ENCODE results near the gene TRIM33. TPM values are rescaled to one million over a fixed set of nuclear protein-coding genes. Genes with fewer than 3 reads are reported as not detected.
A peak's percentile ranks its signal among the peaks of the same experiment; 100 is the strongest.
"Not testable (repeated sequence)": the region's sequence is repeated elsewhere in the genome, so short reads cannot be mapped to it uniquely, and the experiment has no call there.

Gene TRIM33
- total RNA-seq, 1 experiment from 2014 or later, result 21.1 TPM

GRCh38 chr1:114472408-114472807, 38.6 kb downstream of the TRIM33 start:
- DNase-seq (ENCODE audit: low spot score), result no peak
- in situ Hi-C loops (cut with HindIII; ENCODE audit: low sequenced_read_pairs), result no loop called here

DNA sequence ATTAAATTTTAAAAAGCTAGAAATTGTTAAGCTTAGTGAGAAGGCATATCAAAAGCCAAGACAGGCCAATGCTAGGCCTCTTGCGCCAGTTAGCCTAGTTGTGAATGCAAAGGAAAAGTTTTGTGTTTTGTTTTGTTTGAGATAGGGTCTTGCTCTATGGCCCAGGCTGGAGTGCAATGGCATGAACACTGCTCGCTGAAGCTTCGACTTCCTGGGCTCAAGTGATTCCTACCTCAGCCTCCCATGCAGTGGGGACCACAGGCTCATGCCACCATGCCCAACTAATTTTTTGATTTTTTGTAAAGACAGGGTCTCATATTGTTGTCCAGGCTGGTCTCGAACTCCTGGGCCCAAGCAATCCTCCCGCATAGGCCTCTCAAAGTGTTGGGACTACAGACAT, 40.3 kb downstream of the TRIM33 start:
- in situ Hi-C loops (cut with HindIII; ENCODE audit: low sequenced_read_pairs), result no loop called here
- no peak for DNase-seq (ENCODE audit: low spot score)

- in situ Hi-C loops (cut with HindIII; ENCODE audit: low sequenced_read_pairs), result no loop called here
- DNase-seq (ENCODE audit: low spot score), result no peak
These were observed 42.1 kb downstream of the TRIM33 start for GRCh38 chr1:114468710-114469468.

DNA sequence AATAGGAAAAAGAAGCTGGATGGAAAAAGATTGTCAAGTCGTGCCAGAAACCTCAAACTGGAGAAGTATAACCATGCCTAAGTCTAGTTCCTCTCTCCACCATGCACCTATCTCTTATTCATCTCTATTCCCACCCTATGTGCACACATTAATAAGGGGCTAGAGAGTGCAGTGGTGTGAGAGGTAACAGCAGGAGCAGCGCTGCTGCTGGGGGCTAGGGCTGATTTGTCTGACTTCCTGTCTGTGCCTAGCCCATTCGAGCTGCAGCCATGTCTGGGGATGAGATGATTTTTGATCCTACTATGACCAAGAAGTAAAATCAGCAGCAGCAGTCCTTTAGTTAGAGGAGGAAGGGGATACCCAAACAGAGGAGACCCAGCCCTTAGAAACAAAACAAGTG, 43.0 kb downstream of the TRIM33 start:
- in situ Hi-C loops (cut with HindIII; ENCODE audit: low sequenced_read_pairs), result no loop called here
- DNase-seq (ENCODE audit: low spot score), result no peak

- in situ Hi-C loops (cut with HindIII; ENCODE audit: low sequenced_read_pairs), result no loop called here
- DNase-seq (ENCODE audit: low spot score), result no peak
These were observed 43.5 kb downstream of the TRIM33 start for GRCh38 chr1:114467491-114467890.

- no peak for DNase-seq (ENCODE audit: low spot score)
- in situ Hi-C loops (cut with HindIII; ENCODE audit: low sequenced_read_pairs), result no loop called here
These were observed 44.5 kb downstream of the TRIM33 start for GRCh38 chr1:114466334-114467014.

GRCh38 chr1:114462963-114463362, 48.0 kb downstream of the TRIM33 start:
- in situ Hi-C loops (cut with HindIII; ENCODE audit: low sequenced_read_pairs), result no loop called here
- no peak for DNase-seq (ENCODE audit: low spot score)

DNA sequence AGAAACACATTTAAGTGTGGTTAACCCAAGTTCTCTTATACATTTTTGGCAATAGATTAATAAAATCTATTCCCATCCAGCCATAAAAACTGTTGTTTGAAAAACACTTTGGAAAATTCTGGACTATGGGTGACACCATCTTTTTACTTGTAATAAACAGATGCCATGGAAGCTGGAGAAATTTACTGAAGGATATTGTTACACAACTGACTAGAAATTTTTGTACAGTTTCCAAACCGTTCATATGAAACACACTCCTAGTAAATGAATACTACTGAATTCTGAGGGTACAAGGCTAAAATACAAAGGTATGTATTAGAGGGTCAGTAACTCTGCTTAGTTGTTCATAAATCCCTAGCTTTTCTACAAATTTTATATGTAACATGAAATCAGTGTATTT, 48.7 kb downstream of the TRIM33 start:
- DNase-seq (ENCODE audit: low spot score), result no peak
- in situ Hi-C loops (cut with HindIII; ENCODE audit: low sequenced_read_pairs), result no loop called here

- in situ Hi-C loops (cut with HindIII; ENCODE audit: low sequenced_read_pairs), result no loop called here
- no peak for DNase-seq (ENCODE audit: low spot score)
These were observed 52.7 kb downstream of the TRIM33 start for GRCh38 chr1:114458237-114458777.

DNA sequence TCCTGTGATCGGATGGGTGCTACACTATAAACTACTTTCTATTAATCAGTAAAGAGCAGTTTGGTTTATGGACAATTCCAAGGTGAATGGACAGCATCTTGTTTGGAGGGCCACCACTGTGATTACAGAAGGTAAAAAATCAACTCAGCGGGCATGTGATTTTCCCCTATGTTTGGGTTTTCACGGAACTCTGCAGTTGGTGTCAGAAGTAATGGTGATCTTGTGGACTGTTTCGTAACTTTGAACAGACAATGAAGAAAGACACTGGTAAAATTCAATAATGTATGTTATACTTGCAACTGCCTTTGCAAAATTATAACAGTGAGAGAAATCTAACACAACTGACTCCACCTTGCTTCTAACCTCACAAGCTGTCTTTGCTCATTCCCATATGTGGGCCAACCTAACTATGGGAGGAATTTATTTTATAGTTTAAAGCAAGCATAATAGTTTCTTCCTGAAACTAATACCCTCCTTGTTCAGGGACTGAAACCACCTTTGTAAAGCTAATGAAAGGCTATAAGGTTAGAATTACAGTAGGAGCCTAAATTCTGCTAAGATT, 53.2 kb downstream of the TRIM33 start:
- in situ Hi-C loops (cut with HindIII; ENCODE audit: low sequenced_read_pairs), result no loop called here

DNA sequence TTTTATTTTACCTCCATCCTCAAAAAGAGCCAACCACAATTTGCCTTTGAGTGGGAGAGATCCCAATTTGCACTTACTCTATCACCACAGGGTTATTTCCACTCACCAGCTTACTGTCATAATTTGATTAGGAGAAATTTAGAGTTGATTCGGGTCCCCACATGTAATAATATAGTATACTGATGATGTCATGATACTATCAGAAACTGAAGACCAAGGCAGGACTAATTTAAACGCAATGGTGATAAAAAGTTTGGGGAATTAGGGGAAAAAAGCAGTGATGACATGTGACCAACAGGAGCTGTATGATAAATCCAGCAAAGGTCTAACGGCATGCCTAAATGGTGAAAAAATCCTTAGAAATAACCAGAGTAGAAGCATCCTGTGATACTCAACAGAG, 54.4 kb downstream of the TRIM33 start:
- DNase-seq (ENCODE audit: low spot score), result no peak
- in situ Hi-C loops (cut with HindIII; ENCODE audit: low sequenced_read_pairs), result no loop called here

More for the DNA sequence above, 53.2 kb downstream of the TRIM33 start:
- DNase-seq (ENCODE audit: low spot score), result no peak

DNA sequence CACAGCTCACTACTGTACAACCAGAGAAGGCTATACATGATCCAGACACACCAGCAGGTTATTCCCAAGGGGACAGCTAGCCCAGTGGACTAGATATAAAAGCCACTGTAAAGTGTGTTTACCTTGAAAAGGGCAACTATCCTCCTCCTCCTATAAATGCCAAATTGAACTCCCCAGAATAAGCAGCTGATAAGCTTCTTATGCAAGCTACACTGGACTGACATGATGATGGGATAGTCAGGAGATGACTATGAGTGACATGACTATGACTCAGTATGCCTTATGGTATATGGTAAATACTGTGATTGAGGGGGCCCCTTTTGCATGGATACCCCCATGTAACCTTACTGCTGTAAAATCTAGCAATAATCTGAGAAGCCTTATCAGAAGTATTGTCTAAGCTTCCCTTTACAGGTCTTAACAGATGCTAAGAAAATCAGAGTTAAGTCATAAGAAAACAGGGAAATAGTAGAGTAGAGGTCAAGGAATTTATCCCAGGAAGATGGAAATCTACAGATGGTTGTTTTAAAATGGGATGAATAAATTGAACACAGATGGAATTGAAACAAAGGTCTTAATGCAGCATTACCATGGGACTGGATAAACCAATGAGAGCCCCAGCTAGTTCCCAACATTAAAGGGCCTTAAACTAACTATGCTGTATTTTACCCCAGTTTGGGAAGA, 55.8 kb downstream of the TRIM33 start:
- in situ Hi-C loops (cut with HindIII; ENCODE audit: low sequenced_read_pairs), result no loop called here
- no peak for DNase-seq (ENCODE audit: low spot score)

- DNase-seq (ENCODE audit: low spot score), result peak; percentile 15
- in situ Hi-C loops (cut with HindIII; ENCODE audit: low sequenced_read_pairs), result no loop called here
These were observed 56.5 kb downstream of the TRIM33 start for GRCh38 chr1:114454539-114454938.

- in situ Hi-C loops (cut with HindIII; ENCODE audit: low sequenced_read_pairs), result no loop called here
- no peak for DNase-seq (ENCODE audit: low spot score)
These were observed 57.6 kb downstream of the TRIM33 start for GRCh38 chr1:114453361-114453784.

DNA sequence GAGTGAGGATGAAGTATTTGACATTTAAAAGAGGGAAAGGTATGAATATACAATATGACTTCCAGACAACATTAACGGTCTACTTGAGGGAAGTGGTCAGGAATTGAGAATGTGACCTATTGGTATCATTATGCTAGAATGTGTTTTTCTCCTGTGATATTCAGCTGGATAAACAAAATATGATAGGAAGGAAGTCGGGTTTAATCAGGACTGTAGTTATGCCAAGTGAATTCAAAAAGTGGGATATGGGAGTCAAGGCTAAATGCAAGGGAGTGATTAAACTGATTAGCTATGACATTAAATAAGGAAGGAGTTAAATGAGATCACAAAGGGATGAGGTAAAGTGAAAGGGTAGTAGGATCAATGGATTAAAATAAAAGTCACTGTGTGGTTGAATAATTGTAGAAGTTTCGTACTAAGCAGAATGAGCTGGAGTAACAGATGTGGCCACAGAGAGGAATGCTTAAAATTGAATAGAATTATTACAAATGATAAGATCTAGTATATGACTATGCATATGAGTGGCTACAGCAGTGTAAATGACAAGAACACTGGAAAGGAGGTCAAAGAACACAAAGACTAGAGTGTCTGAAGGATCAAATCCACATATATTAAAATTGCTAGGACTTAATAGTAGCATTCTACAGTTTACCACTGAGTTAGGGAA, 62.5 kb downstream of the TRIM33 start:
- DNase-seq (ENCODE audit: low spot score), result no peak
- in situ Hi-C loops (cut with HindIII; ENCODE audit: low sequenced_read_pairs), result no loop called here

- DNase-seq (ENCODE audit: low spot score), result no peak
- in situ Hi-C loops (cut with HindIII; ENCODE audit: low sequenced_read_pairs), result no loop called here
These were observed 64.8 kb downstream of the TRIM33 start for GRCh38 chr1:114446198-114446597.

DNA sequence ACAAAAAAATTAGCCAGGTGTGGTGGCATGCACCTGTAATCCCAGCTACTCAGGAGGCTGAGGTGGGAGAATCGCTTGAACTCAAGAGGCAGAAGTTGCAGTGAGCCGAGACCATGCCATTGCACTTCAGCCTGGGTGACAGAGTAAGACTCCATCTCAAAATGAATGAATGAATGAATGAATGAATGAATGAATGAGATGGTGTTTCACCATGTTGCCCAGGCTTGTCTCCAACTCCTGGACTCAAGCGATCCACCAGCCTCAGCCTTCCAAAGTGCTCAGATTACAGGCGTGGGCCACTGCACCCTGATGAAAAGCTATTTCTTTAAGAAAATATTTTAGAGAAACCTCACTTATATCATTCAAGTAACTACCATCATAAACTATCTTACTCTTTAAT, 67.8 kb downstream of the TRIM33 start:
- DNase-seq (ENCODE audit: low spot score); in situ Hi-C loops (cut with HindIII; ENCODE audit: low sequenced_read_pairs): not testable (repeated sequence)

GRCh38 chr1:114441332-114441731, 69.7 kb downstream of the TRIM33 start:
- in situ Hi-C loops (cut with HindIII; ENCODE audit: low sequenced_read_pairs), result no loop called here
- DNase-seq (ENCODE audit: low spot score), result no peak

DNA sequence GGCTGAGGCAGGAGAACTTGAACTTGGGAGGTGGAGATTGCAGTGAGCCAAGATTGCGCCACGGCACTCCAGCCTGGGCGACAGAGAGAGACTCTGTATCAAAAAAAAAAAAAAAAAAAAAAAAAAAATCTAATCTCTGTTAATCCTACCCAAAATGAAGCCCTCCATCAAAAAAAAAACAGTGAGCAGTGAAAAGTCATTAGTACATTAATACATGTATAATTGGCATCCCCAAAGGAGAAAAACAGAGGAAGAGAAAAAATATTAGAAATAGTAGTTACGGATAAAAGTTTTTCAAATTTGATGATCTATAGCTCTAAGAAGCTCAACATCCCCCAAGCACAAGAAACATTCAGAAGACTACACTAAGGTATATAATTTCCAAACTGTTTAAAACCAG, 71.6 kb downstream of the TRIM33 start:
- in situ Hi-C loops (cut with HindIII; ENCODE audit: low sequenced_read_pairs), result no loop called here
- no peak for DNase-seq (ENCODE audit: low spot score)
